ENCODE results near the gene TRAF2. TPM values are rescaled to one million over a fixed set of nuclear protein-coding genes. Genes with fewer than 3 reads are reported as not detected.

Gene TRAF2
- total RNA-seq, 2 experiments from 2014 or later: 10.6 to 11.6 TPM

- Histone ChIP-seq H3K9me3 (ENCODE audit: control insufficient read depth in 1 of 2, insufficient read depth in 1 of 2, low read length in 2 of 2) (no peaks in the 10 kb centered on the region), H3K4me1 (ENCODE audit: insufficient read depth, low read length) (peaks cover 44% of the 10 kb centered on the region), H3K27ac (ENCODE audit: low read depth in 1 of 2, low read length in 2 of 2) (peak overlapping the region; percentile 94 to 95), H3K27me3 (ENCODE audit: control insufficient read depth in 1 of 2, insufficient read depth in 2 of 2, low read length in 2 of 2) (no peaks in the 10 kb centered on the region), H3K4me3 (ENCODE audit: low read length) (peak overlapping the region; percentile 53), H3K36me3 (ENCODE audit: insufficient read depth, low read length) (peaks cover 44% of the 10 kb centered on the region)
- ATAC-seq (ENCODE audit: poor library complexity): peak; percentile 57
- peaks cover 52% of the 10 kb centered on the region for H3K36me3 Mint-ChIP-seq (ENCODE audit: low read depth)
- no peaks in the 10 kb centered on the region for H3K27me3 Mint-ChIP-seq
- peak overlapping the region; percentile 67 for H3K4me3 Mint-ChIP-seq
- H3K9me3 Mint-ChIP-seq: no peaks in the 10 kb centered on the region
- ChIA-PET CTCF (interaction anchor here (0.9 to 1.6 kb wide), 6 partner anchors 16 to 166 kb away, joined by 3 to 14 read pairs (median 6); partner anchors contain the start of genes AJM1, NPDC1, PAXX and TRAF2), POLR2A (interaction anchor here (0.6 to 2.3 kb wide), 10 partner anchors 15 to 339 kb away, joined by 3 to 21 read pairs (median 4); partner anchors contain the start of genes AJM1, EDF1, PAXX and RABL6)
- H3K27ac Mint-ChIP-seq: peak overlapping the region; percentile 91
- DNase-seq: peak; percentile 36 to 86 (median 70)
- H3K4me1 Mint-ChIP-seq (ENCODE audit: low read depth): peaks cover 41% of the 10 kb centered on the region
- intact Hi-C loops (cut with DNase I, micrococcal nuclease): loop anchor here (1.0 to 10.0 kb wide), 3 partner anchors 15 to 97 kb away; partner anchors contain the start of genes TRAF2 (in 2 of the 2), EDF1 (in 1 of the 2) and RABL6 (in 1 of the 2)
- no peak for TF ChIP-seq CTCF (IDR thresholded peaks at IDR 0.05)
Measured at GRCh38 chr9:136901516-136902258, 15.4 kb downstream of the TRAF2 start.

- H3K36me3 Mint-ChIP-seq (ENCODE audit: low read depth): peaks cover 54% of the 10 kb centered on the region
- H3K27ac Mint-ChIP-seq: peak overlapping the region; percentile 91
- peak overlapping the region; percentile 53 for H3K4me3 ChIP-seq (ENCODE audit: low read length)
- H3K4me3 Mint-ChIP-seq: peak overlapping the region; percentile 67
- DNase-seq (peak; percentile 45 to 95 (median 76)), ATAC-seq (ENCODE audit: poor library complexity) (peak; percentile 85)
- peak overlapping the region; percentile 94 to 95 for H3K27ac ChIP-seq (ENCODE audit: low read depth in 1 of 2, low read length in 2 of 2)
- H3K4me1 ChIP-seq (ENCODE audit: insufficient read depth, low read length): peaks cover 44% of the 10 kb centered on the region
- intact Hi-C loops (cut with DNase I, micrococcal nuclease): loop anchor here (1.0 to 10.0 kb wide), 3 partner anchors 16 to 98 kb away; partner anchors contain the start of genes TRAF2 (in 2 of the 2), EDF1 (in 1 of the 2) and RABL6 (in 1 of the 2)
- POLR2A ChIA-PET: interaction anchor here (0.6 to 2.3 kb wide), 10 partner anchors 16 to 338 kb away, joined by 3 to 21 read pairs (median 4); partner anchors contain the start of genes AJM1, EDF1, PAXX and RABL6
- no peak for TF ChIP-seq CTCF (IDR thresholded peaks at IDR 0.05)
- H3K9me3 ChIP-seq (ENCODE audit: control insufficient read depth in 1 of 2, insufficient read depth in 1 of 2, low read length in 2 of 2): no peaks in the 10 kb centered on the region
- no peaks in the 10 kb centered on the region for H3K27me3 Mint-ChIP-seq
- no peaks in the 10 kb centered on the region for H3K27me3 ChIP-seq (ENCODE audit: control insufficient read depth in 1 of 2, insufficient read depth in 2 of 2, low read length in 2 of 2)
- H3K9me3 Mint-ChIP-seq: no peaks in the 10 kb centered on the region
- H3K36me3 ChIP-seq (ENCODE audit: insufficient read depth, low read length): peaks cover 45% of the 10 kb centered on the region
- H3K4me1 Mint-ChIP-seq (ENCODE audit: low read depth): peaks cover 35% of the 10 kb centered on the region
- CTCF ChIA-PET: interaction anchor here (0.9 to 1.6 kb wide), 6 partner anchors 16 to 165 kb away, joined by 3 to 14 read pairs (median 6); partner anchors contain the start of genes AJM1, NPDC1, PAXX and TRAF2
Measured at GRCh38 chr9:136902259-136902821, 16.0 kb downstream of the TRAF2 start.

DNA sequence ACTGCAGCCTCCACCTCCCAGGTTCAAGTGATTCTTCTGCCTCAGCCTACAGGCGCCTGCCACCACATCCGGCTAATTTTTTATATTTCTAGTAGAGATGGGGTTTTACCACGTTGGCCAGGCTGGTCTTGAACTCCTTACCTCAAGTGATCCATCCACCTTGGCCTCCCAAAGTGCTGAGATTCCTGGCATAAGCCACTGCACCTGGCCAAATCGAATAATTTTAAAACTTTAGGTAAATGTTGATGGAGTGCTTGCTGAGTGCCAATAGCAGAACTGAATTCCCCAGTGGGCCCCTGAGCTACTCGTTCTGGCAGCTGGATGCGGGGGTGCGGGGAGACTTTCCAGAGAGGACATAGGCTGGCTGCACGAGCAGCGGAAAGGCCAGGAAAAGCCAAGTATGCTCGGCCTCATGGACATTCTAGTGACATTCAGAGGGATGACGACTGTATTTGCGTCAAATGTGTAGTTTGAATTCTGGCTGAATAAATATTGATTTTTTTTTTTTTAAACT lies 16.8 kb downstream of the TRAF2 start:
- peak in 3 of 14 experiments; percentile 35 to 68 (median 46) for DNase-seq
- H3K4me1 ChIP-seq (ENCODE audit: insufficient read depth, low read length): peaks cover 44% of the 10 kb centered on the region
- intact Hi-C loops (cut with DNase I, micrococcal nuclease): loop anchor here (2.0 to 10.0 kb wide), 2 partner anchors 16 to 98 kb away; partner anchors contain the start of genes TRAF2 (in 2 of the 2) and RABL6 (in 1 of the 2)
- no peak for TF ChIP-seq CTCF (IDR thresholded peaks at IDR 0.05)
- CTCF ChIA-PET: interaction anchor here (0.9 to 2.7 kb wide), 5 partner anchors 17 to 143 kb away, joined by 5 to 14 read pairs (median 6); partner anchors contain the start of genes AJM1, NPDC1 and TRAF2
- H3K27me3 ChIP-seq (ENCODE audit: control insufficient read depth in 1 of 2, insufficient read depth in 2 of 2, low read length in 2 of 2): no peaks in the 10 kb centered on the region
- H3K36me3 ChIP-seq (ENCODE audit: insufficient read depth, low read length): peaks cover 52% of the 10 kb centered on the region
- peak overlapping the region; percentile 91 for H3K27ac Mint-ChIP-seq
- peak overlapping the region; percentile 53 for H3K4me3 ChIP-seq (ENCODE audit: low read length)
- H3K4me1 Mint-ChIP-seq (ENCODE audit: low read depth): peaks cover 35% of the 10 kb centered on the region
- POLR2A ChIA-PET: interaction anchor here (0.9 to 2.3 kb wide), 7 partner anchors 16 to 337 kb away, joined by 3 to 21 read pairs (median 5); partner anchors contain the start of genes AJM1, EDF1, RABL6 and TRAF2
- no peak overlapping the region for H3K4me3 Mint-ChIP-seq
- H3K27ac ChIP-seq (ENCODE audit: low read depth in 1 of 2, low read length in 2 of 2): peak overlapping the region; percentile 94 to 95
- no peaks in the 10 kb centered on the region for H3K9me3 ChIP-seq (ENCODE audit: control insufficient read depth in 1 of 2, insufficient read depth in 1 of 2, low read length in 2 of 2)
- ATAC-seq (ENCODE audit: poor library complexity): no peak
- H3K9me3 Mint-ChIP-seq: no peaks in the 10 kb centered on the region
- H3K27me3 Mint-ChIP-seq: no peaks in the 10 kb centered on the region
- peaks cover 54% of the 10 kb centered on the region for H3K36me3 Mint-ChIP-seq (ENCODE audit: low read depth)

Data from CD4-positive, alpha-beta T cell (primary cell).